Activated CD8-positive, alpha-beta memory T cell treated with anti-CD3 and anti-CD28 coated beads, Interleukin-2, amount 50 U/mL, for 1 hour (primary cell): ENCODE measurements around the gene RNF181.
"Not testable (repeated sequence)": the region's sequence is repeated elsewhere in the genome, so short reads cannot be mapped to it uniquely, and the experiment has no call there.

ENCODE experiments used
- DNase-seq: peaks from one replicate; pipeline ENCODE4 v3.0.0-alpha.2; 2020; ENCODE audit errors: extremely low read depth

RNF181 gene

GRCh38 chr2:85614757-85615156 lies 19.2 kb downstream of the RNF181 start:
- DNase-seq, result not testable (repeated sequence)

- no peak for DNase-seq
Observed at GRCh38 chr2:85615413-85615728, 19.8 kb downstream of the RNF181 start.

- not testable (repeated sequence) for DNase-seq
Observed at GRCh38 chr2:85617723-85618122, 22.2 kb downstream of the RNF181 start.

- DNase-seq, result no peak
Observed at GRCh38 chr2:85619617-85620016, 24.1 kb downstream of the RNF181 start.

- no peak for DNase-seq
Observed at GRCh38 chr2:85621338-85621737, 25.8 kb downstream of the RNF181 start.

GRCh38 chr2:85623991-85624390 lies 28.4 kb downstream of the RNF181 start:
- no peak for DNase-seq

- no peak for DNase-seq
Observed at GRCh38 chr2:85628658-85629057, 33.1 kb downstream of the RNF181 start.

- DNase-seq, result no peak
Observed at GRCh38 chr2:85631316-85631715, 35.8 kb downstream of the RNF181 start.

- no peak for DNase-seq
Observed at GRCh38 chr2:85635011-85635410, 39.5 kb downstream of the RNF181 start.

- no peak for DNase-seq
Observed at GRCh38 chr2:85635636-85636035, 40.1 kb downstream of the RNF181 start.

- DNase-seq, result no peak
Observed at GRCh38 chr2:85642725-85643124, 47.2 kb downstream of the RNF181 start.

- no peak for DNase-seq
Observed at GRCh38 chr2:85644909-85645308, 49.4 kb downstream of the RNF181 start.

GRCh38 chr2:85646166-85646565 lies 50.6 kb downstream of the RNF181 start:
- DNase-seq, result no peak
